ENCODE measurements around the gene TMEM97. TPM values are rescaled to one million over a fixed set of nuclear protein-coding genes. Genes with fewer than 3 reads are reported as not detected.

The TMEM97 gene
- total and polyA plus RNA-seq, 9 of the 15 experiments (the other 6 are each of a cell fraction or from before 2014, with no cell fraction given): 34.6 to 121 (median 76.0) TPM

GRCh38 chr17:28335201-28335958 is 16.4 kb downstream of the TMEM97 start, which contains the start of the genes IFT20 and TNFAIP1 (continued):
- TF ChIP-seq, protein P1, sequence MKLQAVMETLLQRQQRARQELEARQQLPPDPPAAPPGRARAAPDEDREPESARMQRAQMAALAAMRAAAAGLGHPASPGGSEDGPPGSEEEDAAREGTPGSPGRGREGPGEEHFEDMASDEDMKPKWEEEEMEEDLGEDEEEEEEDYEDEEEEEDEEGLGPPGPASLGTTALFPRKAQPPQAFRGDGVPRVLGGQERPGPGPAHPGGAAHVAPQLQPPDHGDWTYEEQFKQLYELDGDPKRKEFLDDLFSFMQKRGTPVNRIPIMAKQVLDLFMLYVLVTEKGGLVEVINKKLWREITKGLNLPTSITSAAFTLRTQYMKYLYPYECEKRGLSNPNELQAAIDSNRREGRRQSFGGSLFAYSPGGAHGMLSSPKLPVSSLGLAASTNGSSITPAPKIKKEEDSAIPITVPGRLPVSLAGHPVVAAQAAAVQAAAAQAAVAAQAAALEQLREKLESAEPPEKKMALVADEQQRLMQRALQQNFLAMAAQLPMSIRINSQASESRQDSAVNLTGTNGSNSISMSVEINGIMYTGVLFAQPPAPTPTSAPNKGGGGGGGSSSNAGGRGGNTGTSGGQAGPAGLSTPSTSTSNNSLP (IDR thresholded peaks at IDR 0.05; ENCODE audit: borderline replicate concordance, low read depth, low read length): no peak
- TF ChIP-seq, protein P2, sequence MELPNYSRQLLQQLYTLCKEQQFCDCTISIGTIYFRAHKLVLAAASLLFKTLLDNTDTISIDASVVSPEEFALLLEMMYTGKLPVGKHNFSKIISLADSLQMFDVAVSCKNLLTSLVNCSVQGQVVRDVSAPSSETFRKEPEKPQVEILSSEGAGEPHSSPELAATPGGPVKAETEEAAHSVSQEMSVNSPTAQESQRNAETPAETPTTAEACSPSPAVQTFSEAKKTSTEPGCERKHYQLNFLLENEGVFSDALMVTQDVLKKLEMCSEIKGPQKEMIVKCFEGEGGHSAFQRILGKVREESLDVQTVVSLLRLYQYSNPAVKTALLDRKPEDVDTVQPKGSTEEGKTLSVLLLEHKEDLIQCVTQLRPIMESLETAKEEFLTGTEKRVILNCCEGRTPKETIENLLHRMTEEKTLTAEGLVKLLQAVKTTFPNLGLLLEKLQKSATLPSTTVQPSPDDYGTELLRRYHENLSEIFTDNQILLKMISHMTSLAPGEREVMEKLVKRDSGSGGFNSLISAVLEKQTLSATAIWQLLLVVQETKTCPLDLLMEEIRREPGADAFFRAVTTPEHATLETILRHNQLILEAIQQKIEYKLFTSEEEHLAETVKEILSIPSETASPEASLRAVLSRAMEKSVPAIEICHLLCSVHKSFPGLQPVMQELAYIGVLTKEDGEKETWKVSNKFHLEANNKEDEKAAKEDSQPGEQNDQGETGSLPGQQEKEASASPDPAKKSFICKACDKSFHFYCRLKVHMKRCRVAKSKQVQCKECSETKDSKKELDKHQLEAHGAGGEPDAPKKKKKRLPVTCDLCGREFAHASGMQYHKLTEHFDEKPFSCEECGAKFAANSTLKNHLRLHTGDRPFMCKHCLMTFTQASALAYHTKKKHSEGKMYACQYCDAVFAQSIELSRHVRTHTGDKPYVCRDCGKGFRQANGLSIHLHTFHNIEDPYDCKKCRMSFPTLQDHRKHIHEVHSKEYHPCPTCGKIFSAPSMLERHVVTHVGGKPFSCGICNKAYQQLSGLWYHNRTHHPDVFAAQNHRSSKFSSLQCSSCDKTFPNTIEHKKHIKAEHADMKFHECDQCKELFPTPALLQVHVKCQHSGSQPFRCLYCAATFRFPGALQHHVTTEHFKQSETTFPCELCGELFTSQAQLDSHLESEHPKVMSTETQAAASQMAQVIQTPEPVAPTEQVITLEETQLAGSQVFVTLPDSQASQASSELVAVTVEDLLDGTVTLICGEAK (IDR thresholded peaks at IDR 0.05): peak; percentile 98
- TF ChIP-seq, protein P2 (CRISPR knock-in tag; IDR thresholded peaks at IDR 0.05): no peak
- TF ChIP-seq SMC3 (conservative IDR thresholded peaks at IDR 0.05; ENCODE audit: insufficient read depth, low read depth, low read length) (no peak), MCM5 (IDR thresholded peaks at IDR 0.05; ENCODE audit: low read depth) (no peak), PRPF4 (IDR thresholded peaks at IDR 0.05; ENCODE audit: insufficient read depth, low read depth, low read length, poor library complexity, severe bottlenecking) (no peak), DMBX1 (CRISPR knock-in tag; IDR thresholded peaks at IDR 0.05; ENCODE audit: borderline replicate concordance) (peak; percentile 67; the same call in 1 of the 2 replicates), PTTG1 (tag; IDR thresholded peaks at IDR 0.05; ENCODE audit: low read depth) (no peak), POLR2AphosphoS2 (IDR thresholded peaks at IDR 0.05; ENCODE audit: low read length) (no peak), ETS1 (conservative IDR thresholded peaks at IDR 0.05; ENCODE audit: control insufficient read depth, low read depth, low read length) (peak; percentile 99), ZNF717 (CRISPR knock-in tag; IDR thresholded peaks at IDR 0.05) (no peak), ZNF707 (CRISPR knock-in tag; conservative IDR thresholded peaks at IDR 0.05) (no peak), NR2C1 (IDR thresholded peaks at IDR 0.05) (peak; percentile 100), NR2C1 (tag; IDR thresholded peaks at IDR 0.05) (peak; percentile 100), CBFA2T3 (IDR thresholded peaks at IDR 0.05) (no peak), SREBF2 (CRISPR knock-in tag; IDR thresholded peaks at IDR 0.05) (no peak), DACH1 (IDR thresholded peaks at IDR 0.05; ENCODE audit: partially characterized antibody) (no peak)

Measured in K562 (cell line).